Upper lobe of left lung (tissue), 4 donors: ENCODE data around the gene NCLN.

ENCODE experiments used
- POLR2A ChIP-seq, 4 donors: fragments of 450-650 bp; IDR thresholded peaks; one replicate each; pipeline ENCODE4 v1.5.1; 2016 to 2017; ENCODE audit warnings: antibody characterized with exemption in 4 of 4, mild to moderate bottlenecking in 2 of 4
- POLR2AphosphoS5 ChIP-seq, 2 donors: sonication (generic); formaldehyde crosslinking; IDR thresholded peaks; one replicate each; pipeline ENCODE4 v1.5.1; 2017; ENCODE audit warnings: antibody characterized with exemption in 2 of 2

- TF ChIP-seq POLR2A (IDR thresholded peaks at IDR 0.05) (no peak), POLR2AphosphoS5 (IDR thresholded peaks at IDR 0.05) (no peak)
These were observed 68.8 kb downstream of the NCLN start for GRCh38 chr19:3254520-3254919.
